HUES6 (cell line): Measurements from ENCODE around the gene ITGAD.

Experiments used
- H3K27ac ChIP-seq: 2 replicates; pipeline ENCODE4 v1.7.0; 2013; ENCODE audit warnings: low read depth, mild to moderate bottlenecking, low read length, inconsistent platforms
- H3K27me3 ChIP-seq: 2 replicates; pipeline ENCODE4 v1.6.1; 2013; ENCODE audit warnings: low read length; ENCODE audit not compliant: control insufficient read depth, insufficient read depth
- H3K36me3 ChIP-seq: 2 replicates; pipeline ENCODE4 v1.6.1; 2013; ENCODE audit warnings: low read length; ENCODE audit not compliant: control insufficient read depth, insufficient read depth
- H3K4me1 ChIP-seq: 2 replicates; pipeline ENCODE4 v1.6.1; 2013; ENCODE audit warnings: low read length; ENCODE audit not compliant: control insufficient read depth, insufficient read depth
- H3K4me3 ChIP-seq: 2 replicates; pipeline ENCODE4 v1.5.1; 2013; ENCODE audit warnings: low read depth, low read length
- H3K9ac ChIP-seq: one replicate; pipeline ENCODE4 v1.6.1; 2013; ENCODE audit warnings: mild to moderate bottlenecking, low read length
- H3K9me3 ChIP-seq: 2 replicates; pipeline ENCODE4 v1.6.1; 2013; ENCODE audit warnings: low read depth, low read length; ENCODE audit not compliant: control insufficient read depth, insufficient read depth

ITGAD gene

DNA sequence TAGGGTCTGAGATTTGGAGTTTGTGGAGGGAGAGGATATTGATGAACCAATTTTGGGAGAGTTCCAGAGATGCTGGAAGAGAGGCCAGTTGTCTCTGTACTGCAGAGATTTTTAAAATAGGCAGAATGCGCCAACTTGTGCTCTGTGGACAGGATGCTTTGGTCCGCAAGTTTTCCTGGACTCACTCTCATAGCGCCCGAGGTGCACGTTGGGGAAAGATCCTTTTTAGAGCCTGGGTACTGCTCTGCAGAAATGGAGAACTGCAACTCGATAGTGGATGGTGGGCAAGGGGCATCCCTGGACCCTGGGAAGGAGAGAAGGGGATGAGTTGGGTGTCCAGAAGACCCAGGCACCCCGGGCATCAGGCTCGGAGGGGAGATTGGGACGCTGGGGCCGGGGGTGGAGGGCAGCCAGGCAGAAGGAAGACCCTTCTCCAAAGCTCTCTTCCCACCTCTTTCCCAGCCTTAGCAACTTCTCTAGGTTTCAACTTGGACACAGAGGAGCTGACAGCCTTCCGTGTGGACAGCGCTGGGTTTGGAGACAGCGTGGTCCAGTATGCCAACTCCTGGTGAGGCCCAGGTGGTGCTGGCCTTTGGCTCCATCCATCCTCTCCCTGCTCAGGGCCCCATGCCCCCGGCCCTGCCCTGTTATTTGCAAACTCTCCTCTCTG is 37.6 kb upstream of the ITGAD start:
- Histone ChIP-seq H3K27me3 (no peaks in the 10 kb centered on the region), H3K4me1 (peaks cover 15% of the 10 kb centered on the region; the same call in 1 of the 2 replicates), H3K9ac (no peak overlapping the region), H3K36me3 (no peaks in the 10 kb centered on the region), H3K4me3 (no peak overlapping the region), H3K9me3 (no peaks in the 10 kb centered on the region; the same call in 1 of the 2 replicates), H3K27ac (no peak overlapping the region)

DNA sequence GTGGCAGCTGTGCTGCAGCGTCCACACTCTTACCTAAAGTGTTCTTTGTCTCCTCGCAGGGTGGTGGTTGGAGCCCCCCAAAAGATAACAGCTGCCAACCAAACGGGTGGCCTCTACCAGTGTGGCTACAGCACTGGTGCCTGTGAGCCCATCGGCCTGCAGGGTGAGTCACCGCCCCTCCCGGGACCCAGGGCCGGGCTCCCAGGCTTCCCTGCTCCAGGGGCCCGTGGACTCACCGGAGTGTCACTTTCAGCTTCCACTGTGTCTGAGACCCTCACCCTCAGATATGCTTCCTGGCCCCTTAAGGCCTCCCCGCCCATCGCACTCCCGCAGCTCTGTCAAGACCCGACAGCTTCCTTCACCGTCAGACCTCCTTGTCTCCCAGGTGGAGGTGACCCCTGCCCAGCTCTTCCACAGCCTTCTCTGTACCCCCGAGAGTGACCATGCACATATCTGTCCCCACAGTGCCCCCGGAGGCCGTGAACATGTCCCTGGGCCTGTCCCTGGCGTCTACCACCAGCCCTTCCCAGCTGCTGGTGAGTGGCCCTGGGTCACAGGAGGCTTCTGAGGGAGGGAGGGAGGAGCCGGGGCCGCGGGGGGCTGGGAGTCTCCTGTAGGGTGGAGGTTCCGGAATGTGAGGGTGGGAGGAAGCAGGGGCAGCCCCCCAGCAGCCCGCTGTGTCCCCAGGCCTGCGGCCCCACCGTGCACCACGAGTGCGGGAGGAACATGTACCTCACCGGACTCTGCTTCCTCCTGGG is 36.4 kb upstream of the ITGAD start:
- Histone ChIP-seq H3K27ac (no peak overlapping the region), H3K4me1 (peaks cover 15% of the 10 kb centered on the region; the same call in 1 of the 2 replicates), H3K9me3 (no peaks in the 10 kb centered on the region), H3K36me3 (no peaks in the 10 kb centered on the region), H3K27me3 (no peaks in the 10 kb centered on the region), H3K9ac (no peak overlapping the region), H3K4me3 (no peak overlapping the region)

DNA sequence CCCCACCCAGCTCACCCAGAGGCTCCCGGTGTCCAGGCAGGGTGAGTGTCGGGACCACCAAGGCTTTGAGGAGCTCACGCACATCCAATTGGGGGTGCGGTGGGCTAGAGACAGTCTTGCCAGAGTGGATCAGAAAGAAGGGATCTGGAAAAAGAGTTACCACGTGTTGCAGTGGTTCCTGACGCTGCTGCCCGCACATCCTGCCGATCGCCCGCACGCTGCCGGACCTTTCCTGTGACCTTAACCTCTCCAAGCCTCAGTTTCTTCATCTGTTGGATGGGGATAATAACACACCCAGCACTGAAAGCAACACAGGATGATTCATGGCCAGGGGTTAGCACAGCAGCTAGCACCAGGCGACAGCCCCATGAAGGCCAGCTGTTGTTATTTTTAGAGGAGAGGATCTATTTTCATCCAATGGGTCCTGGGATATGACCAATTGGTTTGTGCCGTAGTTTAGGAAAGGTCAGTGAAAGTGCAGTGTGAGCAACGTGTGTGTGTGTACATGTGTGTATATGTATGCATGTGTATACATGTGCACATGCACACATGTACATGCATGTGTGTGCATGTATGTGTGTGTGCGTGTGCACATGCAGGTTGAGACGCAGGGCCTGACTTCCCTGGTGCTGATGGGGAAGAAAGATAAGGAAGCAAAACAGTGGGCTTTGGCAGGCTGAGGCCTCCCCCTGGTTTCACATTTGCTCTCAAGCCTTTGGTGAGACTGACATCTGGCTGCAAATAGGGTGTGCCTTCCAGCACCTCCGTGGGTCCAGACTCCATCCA is 35.6 kb upstream of the ITGAD start:
- no peaks in the 10 kb centered on the region for H3K9me3 ChIP-seq
- no peak overlapping the region for H3K27ac ChIP-seq
- H3K4me3 ChIP-seq = no peak overlapping the region
- no peaks in the 10 kb centered on the region for H3K27me3 ChIP-seq
- H3K36me3 ChIP-seq = no peaks in the 10 kb centered on the region
- H3K4me1 ChIP-seq = peaks cover 15% of the 10 kb centered on the region; the same call in 1 of the 2 replicates
- no peak overlapping the region for H3K9ac ChIP-seq

DNA sequence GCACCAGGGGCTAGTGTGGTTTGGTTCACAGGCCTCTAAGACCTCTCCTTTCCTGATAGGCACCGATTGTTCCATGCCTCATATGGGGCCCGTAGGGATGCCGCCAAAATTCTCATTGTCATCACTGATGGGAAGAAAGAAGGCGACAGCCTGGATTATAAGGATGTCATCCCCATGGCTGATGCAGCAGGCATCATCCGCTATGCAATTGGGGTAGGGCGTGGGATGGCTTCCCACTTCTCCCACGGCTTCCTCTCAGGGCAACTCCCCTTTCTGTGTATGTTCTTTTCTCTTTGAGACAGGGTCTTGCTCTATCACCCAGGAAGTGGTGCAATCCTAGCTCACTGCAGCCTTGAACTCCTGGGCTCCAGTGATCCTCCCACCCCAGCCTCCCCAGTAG is 32.9 kb upstream of the ITGAD start:
- H3K9me3 ChIP-seq = no peaks in the 10 kb centered on the region
- no peaks in the 10 kb centered on the region for H3K27me3 ChIP-seq
- no peak overlapping the region for H3K27ac ChIP-seq
- H3K4me1 ChIP-seq = peaks cover 5% of the 10 kb centered on the region; the same call in 1 of the 2 replicates
- no peak overlapping the region for H3K4me3 ChIP-seq
- H3K36me3 ChIP-seq = no peaks in the 10 kb centered on the region
- no peak overlapping the region for H3K9ac ChIP-seq

DNA sequence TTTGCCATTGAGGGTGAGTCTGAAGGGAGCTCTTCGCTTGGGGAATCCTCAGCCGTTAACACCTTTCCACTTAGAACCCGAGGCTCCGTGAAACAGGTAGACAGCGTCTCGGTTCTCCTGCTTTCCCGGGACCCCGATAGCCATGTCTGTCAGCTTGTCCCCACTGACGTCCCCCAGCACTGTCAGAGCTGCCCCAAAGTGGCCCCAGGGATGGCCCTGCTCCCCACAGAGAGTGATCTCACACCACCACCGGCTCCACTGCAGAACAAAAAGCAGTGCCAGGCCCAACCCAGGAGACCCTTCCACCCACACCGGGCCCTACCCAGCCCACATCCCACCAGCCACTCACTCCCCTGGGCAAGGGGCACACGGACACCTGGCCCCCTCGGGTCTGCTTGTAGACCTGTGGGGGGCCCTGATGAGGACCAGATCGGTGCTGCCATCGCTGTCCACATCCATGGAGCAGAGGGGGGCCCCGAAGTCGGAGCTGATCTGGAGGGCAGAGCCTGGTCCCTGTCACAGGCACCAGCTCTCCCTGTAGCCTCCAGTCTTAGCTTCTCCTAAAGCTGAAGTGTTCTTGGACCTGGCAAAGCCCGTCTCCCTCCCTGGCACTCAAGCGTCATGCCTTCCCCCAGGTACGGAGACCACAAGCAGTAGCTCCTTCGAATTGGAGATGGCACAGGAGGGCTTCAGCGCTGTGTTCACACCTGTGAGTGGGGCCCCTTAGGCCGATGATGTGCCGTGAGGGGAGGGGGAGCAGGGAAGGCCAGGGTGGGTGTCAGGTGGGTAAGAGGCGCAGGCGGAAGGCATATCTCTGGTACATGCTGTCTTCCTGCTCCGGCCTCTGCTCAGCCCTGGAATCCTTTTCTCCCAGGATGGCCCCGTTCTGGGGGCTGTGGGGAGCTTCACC is 31.7 kb upstream of the ITGAD start:
- Histone ChIP-seq H3K27ac (no peak overlapping the region), H3K36me3 (no peaks in the 10 kb centered on the region), H3K4me1 (peaks cover 4% of the 10 kb centered on the region; the same call in 1 of the 2 replicates), H3K9me3 (no peaks in the 10 kb centered on the region), H3K4me3 (no peak overlapping the region), H3K27me3 (no peaks in the 10 kb centered on the region), H3K9ac (peak overlapping the region; percentile 19)

DNA sequence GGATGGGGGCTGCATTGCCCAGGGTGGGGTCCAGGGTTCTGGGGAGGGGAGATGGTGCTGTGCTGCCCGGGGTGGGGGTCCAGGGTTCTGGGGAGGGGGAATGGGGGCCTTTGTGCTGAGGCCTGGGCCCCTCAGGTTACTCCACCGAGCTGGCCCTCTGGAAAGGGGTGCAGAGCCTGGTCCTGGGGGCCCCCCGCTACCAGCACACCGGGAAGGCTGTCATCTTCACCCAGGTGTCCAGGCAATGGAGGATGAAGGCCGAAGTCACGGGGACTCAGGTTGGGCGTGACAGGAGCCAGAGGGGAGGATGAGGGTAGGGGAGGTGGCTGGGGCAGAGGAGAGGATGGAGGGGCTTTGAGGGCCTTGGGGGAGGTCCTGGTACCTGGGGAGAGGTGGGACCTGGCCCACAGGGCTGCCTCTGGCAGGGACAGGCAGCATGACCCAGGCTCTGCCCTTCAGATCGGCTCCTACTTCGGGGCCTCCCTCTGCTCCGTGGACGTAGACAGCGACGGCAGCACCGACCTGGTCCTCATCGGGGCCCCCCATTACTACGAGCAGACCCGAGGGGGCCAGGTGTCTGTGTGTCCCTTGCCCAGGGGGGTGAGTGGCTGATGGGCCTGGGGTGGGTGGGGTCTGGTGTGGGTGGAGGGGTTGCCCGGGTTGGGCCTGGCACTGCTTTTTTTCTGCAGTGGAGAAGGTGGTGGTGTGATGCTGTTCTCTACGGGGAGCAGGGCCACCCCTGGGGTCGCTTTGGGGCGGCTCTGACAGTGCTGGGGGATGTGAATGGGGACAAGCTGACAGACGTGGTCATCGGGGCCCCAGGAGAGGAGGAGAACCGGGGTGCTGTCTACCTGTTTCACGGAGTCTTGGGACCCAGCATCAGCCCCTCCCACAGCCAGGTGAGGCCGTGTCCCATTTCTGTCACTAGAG is 30.4 kb upstream of the ITGAD start:
- no peaks in the 10 kb centered on the region for H3K27me3 ChIP-seq
- no peak overlapping the region for H3K9ac ChIP-seq
- no peaks in the 10 kb centered on the region for H3K9me3 ChIP-seq
- no peaks in the 10 kb centered on the region for H3K4me1 ChIP-seq
- H3K27ac ChIP-seq = no peak overlapping the region
- no peak overlapping the region for H3K4me3 ChIP-seq
- H3K36me3 ChIP-seq = no peaks in the 10 kb centered on the region

DNA sequence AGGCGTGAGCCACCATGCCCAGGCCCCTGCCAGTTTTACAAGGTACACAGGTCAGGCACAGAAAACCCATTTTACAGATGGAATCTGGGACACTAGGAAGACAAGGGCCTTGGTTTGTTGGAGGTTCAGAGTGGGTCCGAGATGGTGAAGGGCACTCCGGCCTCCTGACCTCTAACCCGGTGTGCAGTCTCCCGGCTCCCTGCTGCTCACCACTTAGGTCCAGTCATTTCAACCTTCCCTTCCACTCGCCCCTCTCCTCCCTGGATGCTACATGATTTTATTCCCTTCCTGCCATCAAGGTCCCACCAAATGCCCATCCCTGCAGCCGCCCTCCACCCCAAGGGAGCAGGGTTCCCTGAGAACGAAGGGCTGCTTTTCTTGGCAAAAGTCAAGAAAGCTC is 29.4 kb upstream of the ITGAD start:
- Histone ChIP-seq H3K4me3 (no peak overlapping the region), H3K27ac (no peak overlapping the region), H3K36me3 (no peaks in the 10 kb centered on the region), H3K9me3 (no peaks in the 10 kb centered on the region), H3K27me3 (no peaks in the 10 kb centered on the region), H3K4me1 (no peaks in the 10 kb centered on the region), H3K9ac (no peak overlapping the region)

DNA sequence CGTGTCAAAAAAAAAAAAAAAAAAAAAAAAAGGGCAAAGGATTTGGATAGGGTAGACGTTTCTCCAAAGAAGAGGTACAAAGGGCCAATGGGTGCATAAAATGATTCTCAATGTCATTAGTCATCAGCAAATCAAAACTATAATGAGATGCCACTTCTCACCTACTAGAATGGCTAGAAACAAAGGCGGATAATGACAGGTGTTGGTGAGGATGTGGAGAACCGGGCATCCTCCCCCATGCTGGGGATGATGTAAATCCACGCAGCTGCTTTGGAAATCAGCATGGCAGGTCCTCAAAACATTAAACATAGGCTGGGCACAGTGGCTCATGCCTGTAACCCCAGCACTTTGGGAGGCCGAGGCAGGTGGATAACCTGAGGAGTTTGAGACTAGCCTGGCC is 28.7 kb upstream of the ITGAD start:
- no peak overlapping the region for H3K9ac ChIP-seq
- no peaks in the 10 kb centered on the region for H3K27me3 ChIP-seq
- H3K4me1 ChIP-seq = no peaks in the 10 kb centered on the region
- H3K4me3 ChIP-seq = no peak overlapping the region
- H3K36me3 ChIP-seq = no peaks in the 10 kb centered on the region
- no peak overlapping the region for H3K27ac ChIP-seq
- H3K9me3 ChIP-seq = no peaks in the 10 kb centered on the region

DNA sequence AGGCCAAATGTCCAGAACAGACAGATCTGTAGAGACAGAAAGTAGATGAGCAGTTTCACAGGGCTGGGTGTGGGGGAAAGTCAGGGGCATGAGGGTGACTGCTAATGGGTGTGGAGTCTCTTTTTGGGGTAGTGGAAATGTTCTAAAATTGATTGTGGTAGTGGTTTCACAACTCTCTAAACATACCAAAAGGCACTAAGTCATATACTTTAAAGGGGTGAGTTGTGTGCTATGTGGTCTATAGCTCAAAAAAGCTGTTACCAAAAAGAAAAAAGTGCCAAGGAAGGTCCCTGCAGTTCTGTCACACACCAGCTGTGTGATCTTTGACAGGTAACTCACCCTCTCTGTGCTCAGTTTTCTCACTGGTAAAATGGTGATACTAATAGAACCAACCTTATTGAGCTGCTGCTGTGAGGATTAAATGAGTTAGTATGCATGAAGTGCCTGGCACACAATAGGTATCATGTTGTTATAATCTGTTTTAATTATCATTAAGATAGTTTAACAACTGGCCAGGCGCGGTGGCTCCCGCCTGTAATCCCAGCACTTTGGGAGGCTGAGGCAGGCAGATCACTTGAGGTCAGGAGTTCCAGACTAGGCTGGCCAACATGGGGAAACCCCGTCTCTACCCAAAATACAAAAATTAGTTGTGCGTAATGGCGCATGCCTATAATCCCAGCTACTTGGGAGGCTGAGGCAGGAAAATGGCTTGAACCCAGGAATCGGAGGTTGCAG is 27.8 kb upstream of the ITGAD start:
- Histone ChIP-seq H3K27ac (no peak overlapping the region), H3K9me3 (no peaks in the 10 kb centered on the region), H3K36me3 (no peaks in the 10 kb centered on the region), H3K4me3 (no peak overlapping the region), H3K4me1 (no peaks in the 10 kb centered on the region), H3K9ac (no peak overlapping the region), H3K27me3 (no peaks in the 10 kb centered on the region)
